GM18858 (cell line): Measurements from ENCODE around the gene HHIPL1.
A peak's percentile ranks its signal among the peaks of the same experiment; 100 is the strongest.

Experiments
- ATAC-seq: cut with Tn5 transposase; IDR thresholded peaks from one replicate; pipeline ENCODE4 v1.9.1; 2021; ENCODE audit not compliant: unreplicated experiment

HHIPL1 gene

GRCh38 chr14:99708449-99708848 lies 63.5 kb downstream of the HHIPL1 start:
- no peak for ATAC-seq

- no peak for ATAC-seq
These were observed 69.0 kb downstream of the HHIPL1 start for GRCh38 chr14:99713972-99714371.

DNA sequence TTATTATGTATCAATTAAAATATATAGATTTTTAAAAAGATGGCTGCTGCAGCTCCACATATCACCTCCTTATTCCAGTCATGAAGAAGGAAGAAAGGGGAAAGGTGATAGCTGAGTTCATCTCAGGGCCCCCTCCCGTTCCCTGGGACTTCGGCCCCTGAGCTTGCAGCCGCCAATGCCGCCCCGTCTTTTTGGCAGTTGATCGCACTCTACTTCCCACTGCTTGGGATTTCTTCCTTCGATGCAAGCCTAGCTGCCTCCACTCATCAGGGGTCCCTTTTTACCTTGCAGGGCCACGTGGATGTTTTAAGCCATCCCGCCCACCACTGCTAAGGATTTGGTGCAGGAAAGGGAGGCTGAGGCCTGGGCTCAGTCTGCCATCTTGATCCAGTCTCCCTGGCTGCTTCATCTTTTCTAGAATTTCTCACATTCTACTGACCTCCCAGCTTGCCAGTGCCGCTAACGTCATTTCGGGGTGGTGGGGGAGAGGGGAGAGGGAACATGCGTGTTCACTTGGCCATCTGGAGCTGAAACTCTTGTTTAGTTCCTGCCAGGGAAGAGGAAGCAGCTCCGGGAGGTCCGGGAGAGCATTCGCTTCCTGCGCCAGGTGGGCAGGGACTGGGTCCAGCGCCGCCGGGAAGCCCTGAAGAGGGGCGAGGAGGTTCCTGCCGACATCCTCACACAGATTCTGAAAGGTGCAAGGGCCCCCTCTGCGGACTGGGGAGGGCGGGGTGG lies 70.5 kb downstream of the HHIPL1 start:
- no peak for ATAC-seq

- ATAC-seq, result no peak
These were observed 71.3 kb downstream of the HHIPL1 start for GRCh38 chr14:99716091-99716849.

DNA sequence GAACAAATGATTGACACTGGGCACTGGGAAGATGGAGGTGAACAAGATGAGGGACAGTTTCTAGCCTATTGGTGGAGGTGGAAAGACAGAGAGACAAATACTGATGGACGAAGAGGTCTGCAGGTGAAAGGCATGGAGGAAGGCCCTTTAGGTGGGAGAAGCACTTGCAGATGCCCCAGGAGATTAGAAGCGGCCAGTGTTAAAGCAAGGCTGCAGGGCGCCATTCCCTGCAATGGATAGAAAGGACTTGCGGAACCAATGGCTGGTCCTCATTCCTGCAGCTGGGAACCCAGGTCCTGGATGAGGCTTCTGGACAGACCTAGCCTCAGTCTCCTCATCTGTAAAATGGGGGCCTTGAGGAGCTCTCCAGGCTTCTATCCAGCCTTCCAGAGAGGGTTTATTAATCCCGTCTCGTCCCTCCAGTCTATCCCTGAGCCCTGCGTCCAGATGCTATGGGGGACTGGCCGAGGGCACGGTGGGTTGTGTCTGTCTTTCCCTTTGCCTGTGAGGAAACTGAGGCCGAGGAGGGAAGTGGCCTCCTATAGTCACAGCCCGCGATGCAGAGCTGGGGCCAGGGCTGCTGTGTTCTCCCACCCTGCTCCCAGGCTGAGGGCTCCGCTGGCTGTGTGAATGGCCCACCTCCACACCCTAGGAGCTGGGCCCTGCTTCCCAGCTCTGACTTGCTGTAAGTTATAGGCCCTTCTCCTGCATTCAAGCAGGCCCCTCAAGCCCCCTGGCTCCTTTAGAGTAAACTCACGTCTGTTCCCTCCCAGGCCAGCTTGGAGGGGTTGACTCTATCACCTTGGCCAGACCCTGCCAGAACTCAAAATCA lies 72.1 kb downstream of the HHIPL1 start:
- ATAC-seq, result no peak

GRCh38 chr14:99717682-99718013 lies 72.7 kb downstream of the HHIPL1 start:
- ATAC-seq, result no peak

DNA sequence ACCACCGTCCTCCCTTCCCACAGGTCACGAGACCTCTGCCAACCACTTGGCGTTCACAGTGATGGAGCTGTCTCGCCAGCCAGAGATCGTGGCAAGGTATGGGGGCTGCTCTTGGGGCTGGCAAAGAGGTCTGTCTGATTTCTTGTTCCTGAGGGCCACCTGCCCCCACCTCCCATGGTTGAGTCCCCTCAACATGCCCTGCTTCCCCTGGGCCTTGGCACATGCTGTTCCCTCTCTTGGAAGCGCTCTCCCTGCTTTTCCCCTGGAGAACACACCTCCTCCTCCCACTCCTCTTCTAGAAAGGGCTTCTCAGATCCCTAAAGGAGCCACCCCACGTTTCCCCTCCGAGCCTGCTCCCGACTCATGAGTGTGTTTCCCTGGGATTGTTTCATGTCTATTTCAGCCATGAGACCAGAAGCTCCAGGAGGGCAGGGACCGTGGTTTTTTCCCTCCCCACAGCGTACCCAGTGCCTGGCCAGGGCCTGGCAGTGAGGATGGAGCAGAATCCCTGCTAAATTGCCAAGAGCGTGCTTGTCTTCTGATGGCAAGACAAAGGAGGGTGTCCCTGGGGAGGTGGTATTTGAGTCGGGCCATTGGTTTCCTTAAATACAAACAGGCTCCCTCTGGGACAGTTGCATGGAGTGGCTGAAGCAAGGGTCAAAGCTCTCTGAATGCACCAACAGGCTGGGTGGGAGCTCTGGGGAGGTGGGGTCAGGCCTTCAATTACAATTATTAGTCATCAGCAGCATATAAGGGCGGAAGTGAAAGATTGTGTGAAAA lies 73.3 kb downstream of the HHIPL1 start:
- ATAC-seq, result peak; percentile 86

- peak; percentile 30 for ATAC-seq
These were observed 73.9 kb downstream of the HHIPL1 start for GRCh38 chr14:99718811-99719192.

DNA sequence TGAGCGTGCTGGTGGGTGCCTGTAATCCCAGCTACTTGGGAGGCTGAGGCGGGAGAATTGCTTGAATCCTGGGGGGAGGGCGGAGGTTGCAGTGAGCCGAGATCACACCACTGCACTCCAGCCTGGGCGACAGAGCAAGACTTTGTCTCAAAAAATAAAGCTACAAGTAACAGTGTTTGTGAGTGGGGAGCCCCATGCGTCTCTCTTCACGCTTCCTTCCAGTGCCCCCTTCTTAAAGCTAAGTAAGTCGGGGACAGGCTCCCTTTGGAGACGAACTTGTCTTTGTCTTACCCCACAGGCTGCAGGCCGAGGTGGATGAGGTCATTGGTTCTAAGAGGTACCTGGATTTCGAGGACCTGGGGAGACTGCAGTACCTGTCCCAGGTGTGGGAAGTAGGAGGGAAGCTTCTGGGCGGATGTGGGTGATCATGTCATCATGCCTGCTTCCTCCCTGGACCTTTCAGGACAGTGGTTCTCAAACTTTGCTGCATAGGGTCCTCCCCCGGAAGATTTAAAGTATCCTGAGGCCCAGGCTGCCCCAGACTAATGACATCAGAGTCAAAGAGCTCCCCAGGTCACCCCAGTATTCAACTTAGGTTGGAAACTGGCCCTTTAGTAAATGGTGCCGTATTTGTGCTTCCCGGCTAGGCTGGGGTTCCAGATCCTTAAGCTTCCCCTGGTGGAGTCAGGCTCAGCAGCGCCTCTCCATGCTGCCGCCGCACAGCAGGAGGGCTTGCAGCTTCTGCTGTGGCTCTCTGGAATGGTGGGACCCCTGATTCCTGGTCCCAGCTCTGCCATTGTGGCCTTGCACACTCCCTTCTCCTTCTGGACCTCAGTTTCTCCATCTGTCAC lies 76.2 kb downstream of the HHIPL1 start:
- ATAC-seq, result no peak

DNA sequence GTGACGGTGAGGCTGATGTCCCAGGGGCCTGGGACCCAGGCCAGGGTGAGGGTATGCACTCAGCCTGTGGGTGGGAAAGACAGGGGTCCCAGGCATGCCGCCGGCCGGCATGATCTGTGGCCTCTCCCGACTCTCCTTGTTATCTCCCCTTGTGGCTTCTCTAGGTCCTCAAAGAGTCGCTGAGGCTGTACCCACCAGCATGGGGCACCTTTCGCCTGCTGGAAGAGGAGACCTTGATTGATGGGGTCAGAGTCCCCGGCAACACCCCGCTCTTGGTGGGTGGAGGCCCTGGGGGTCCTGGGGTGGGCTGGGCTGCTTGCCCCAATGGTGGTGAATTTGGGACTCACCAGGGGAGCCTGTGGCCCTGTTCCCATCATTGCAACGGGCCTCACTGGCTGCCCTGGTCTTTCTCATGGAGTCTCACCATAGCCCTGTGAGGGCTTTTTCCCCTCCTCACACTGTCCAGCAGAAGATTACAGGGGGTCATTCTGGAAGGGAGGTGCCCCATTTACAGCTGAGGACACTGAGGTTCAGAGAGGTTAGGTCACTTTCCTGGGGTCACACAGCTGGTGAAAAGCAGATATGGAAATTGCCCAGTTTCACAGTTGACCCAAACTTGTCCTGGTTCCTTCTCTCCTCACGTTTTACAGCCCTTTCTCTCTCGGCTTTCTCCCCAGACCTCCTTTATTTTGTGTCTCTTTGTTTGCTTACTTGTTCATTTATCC lies 77.0 kb downstream of the HHIPL1 start:
- ATAC-seq, result no peak

DNA sequence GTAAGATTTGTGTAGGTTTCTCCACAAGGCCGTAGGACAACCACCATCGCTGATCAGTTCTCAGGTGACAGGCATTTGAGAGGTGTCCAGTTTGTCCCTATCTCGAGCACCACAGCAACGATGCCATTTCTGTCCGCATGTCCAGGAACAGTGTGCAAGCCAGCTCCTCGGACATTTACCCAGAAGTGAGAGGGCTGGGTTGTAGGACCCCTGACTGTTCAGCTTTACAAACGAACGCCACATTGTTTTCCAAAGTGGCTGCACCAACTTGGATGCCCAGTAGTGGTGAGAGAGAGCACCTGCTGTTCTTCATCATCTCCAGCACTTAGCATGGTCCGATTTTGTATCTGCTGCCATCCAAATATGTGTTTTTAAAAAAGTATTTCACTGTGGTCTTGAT lies 77.8 kb downstream of the HHIPL1 start:
- ATAC-seq, result no peak

DNA sequence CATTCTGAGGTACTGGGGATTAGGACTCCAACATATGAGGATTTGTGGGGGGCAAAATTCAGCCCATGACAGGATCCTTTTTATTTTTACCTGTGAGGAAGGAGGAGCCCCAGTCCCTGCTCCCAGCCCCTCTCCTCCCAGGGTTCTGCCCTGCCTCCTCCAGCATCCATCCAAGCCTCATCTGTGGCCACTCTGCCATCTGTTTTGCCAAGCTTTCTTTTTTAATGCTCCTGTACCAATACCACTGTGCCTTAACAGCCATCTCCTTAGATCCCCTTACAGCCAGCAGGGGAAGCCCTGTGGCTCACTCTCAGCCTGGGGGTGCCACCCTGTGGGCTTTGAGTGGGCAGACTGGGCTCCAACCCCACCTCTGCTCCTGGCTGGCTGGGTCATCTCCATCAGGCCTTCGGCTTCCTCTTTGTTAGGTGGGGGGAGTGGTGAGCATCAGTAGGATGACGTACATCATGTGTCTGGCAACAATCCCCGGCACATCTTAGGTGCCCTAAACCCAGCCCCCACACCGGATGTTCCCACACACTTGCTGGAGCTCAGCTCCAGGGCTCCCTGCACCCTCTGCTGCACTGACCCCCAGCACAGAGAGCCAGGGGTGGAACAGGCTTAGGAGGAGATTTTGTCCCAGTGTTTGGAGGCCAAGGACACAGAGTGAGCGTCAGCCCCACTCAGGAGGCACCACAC lies 79.4 kb downstream of the HHIPL1 start:
- no peak for ATAC-seq

- no peak for ATAC-seq
These were observed 80.2 kb downstream of the HHIPL1 start for GRCh38 chr14:99724939-99725773.

- ATAC-seq, result no peak
These were observed 81.0 kb downstream of the HHIPL1 start for GRCh38 chr14:99725774-99726537.

- no peak for ATAC-seq
These were observed 81.7 kb downstream of the HHIPL1 start for GRCh38 chr14:99726538-99727095.

GRCh38 chr14:99727096-99727870 lies 82.4 kb downstream of the HHIPL1 start:
- no peak for ATAC-seq
